GM21390 (cell line): ENCODE results near the gene NKAIN2.
A peak's percentile ranks its signal among the peaks of the same experiment; 100 is the strongest.

ENCODE experiments used
- ATAC-seq: cut with Tn5 transposase; IDR thresholded peaks from one replicate; pipeline ENCODE4 v1.9.1; 2021; ENCODE audit not compliant: unreplicated experiment

NKAIN2 gene

GRCh38 chr6:123803504-123804013, at the start of gene NKAIN2:
TSS of gene NKAIN2 (plus strand) at chr6:123803865.
- peak; percentile 28 for ATAC-seq

GRCh38 chr6:123759472-123759871, 44.2 kb upstream of the NKAIN2 start:
- no peak for ATAC-seq

- no peak for ATAC-seq
These were observed 39.8 kb upstream of the NKAIN2 start for GRCh38 chr6:123763904-123764303.

DNA sequence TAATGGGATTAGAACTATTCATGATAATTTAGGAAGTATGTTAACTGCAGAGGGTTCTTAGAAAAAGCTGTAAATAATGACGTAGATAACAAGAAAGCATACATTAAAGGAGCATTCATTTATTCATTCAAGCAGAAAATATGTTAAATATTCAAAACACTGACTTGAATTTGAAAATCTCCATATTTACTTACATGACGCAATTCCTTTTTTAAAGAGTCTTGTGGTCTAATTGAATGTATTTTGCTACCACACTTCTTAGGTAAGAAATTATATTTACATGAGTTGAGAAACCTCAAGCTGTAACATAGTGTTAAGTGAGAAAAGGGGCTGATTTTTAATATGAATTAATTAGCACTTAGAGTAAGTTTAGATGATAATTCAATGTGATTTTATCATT, 38.9 kb upstream of the NKAIN2 start:
- ATAC-seq, result no peak

- ATAC-seq, result no peak
These were observed 34.7 kb upstream of the NKAIN2 start for GRCh38 chr6:123768921-123769320.

DNA sequence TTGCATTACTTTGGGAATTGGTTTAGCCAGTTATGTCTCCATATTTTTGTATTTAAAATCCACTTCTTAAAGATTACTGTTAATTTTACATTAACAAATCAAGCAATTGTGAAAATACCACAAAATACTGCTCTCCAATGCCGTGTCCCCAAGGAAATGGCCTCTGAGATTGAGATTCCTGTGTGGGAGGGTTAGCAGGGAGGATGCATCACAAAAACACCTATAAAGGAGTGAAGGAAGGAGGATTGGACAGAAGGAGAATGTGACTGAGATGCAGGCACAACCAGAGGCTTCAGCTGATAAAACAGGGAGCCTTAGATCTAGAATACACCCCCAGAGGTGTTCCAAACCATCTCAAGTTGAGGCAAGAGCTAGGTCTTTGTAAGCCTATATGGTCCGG, 34.2 kb upstream of the NKAIN2 start:
- no peak for ATAC-seq

DNA sequence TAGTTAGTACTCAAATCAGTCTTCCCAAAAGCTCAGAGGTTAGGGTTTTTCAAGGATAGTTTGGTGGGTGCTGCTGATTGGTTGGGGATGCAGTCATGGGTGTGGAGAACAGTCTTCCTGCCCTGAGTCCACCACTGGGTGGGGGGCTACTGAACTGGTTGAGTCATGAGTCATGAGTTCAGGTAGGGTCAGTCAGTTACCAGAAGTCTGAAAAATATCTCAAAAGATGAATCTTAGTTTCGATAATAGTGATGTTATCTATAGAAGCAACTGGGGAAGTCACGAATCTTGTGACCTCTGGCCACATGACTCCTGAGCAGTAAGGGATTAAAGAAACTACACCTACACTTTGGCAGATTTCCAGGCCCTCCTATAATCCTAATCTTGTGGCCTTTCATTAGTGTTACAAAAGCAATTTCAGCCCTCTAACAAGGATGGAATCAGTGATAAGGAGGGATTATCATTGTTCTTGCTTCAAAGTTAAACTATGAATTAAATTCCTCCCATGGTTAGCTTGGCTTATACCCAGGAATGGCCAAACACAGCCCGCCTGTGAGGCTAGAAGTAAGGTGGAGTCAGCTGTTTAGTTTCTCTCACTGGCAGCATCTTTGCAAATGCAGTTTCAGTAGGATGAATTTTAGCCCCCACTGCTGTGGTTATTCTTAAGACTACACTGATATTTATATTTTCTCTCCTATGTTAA, 33.3 kb upstream of the NKAIN2 start:
- ATAC-seq, result peak; percentile 68

- ATAC-seq, result no peak
These were observed 32.5 kb upstream of the NKAIN2 start for GRCh38 chr6:123771126-123771525.

GRCh38 chr6:123777563-123777962, 26.1 kb upstream of the NKAIN2 start:
- no peak for ATAC-seq

DNA sequence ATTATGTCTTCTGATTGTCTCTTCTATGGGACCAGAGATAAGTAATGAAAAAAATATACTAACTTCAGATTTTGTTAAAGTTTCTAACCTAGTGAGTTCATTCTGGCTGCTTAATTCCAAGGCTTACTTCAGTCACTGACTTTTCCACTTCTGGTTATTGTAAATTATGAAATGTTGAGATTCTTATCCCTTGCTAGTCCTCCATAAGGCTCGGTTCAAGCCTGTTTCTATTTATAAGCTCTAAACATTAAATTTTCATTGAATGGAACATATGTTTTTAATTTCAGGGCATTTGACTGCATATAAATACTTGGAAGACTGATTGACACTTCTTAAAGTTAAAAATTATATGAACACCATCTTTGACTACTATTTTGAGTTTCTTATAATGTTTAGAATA, 23.6 kb upstream of the NKAIN2 start:
- ATAC-seq, result no peak

DNA sequence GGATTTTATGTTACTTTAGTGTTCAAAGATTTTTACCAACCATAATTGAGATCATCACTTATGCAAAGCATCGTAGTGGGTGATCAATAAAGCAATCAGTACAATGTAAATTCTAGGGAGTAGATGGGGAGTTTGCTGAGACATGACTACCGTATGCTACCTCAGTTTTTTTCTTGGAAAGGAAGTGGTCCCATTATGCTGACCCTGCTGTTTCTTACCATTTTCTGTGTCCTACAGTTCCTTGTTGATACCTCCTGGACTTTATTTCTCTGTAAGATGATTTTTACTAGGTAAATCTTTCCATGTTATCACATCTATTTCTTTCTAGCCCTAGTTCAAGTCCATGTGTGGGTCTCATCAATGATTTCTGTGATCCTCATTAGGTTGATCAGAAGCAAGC, 19.3 kb upstream of the NKAIN2 start:
- ATAC-seq, result no peak

GRCh38 chr6:123785039-123785438, 18.6 kb upstream of the NKAIN2 start:
- no peak for ATAC-seq

GRCh38 chr6:123788319-123788718, 15.3 kb upstream of the NKAIN2 start:
- no peak for ATAC-seq

GRCh38 chr6:123794190-123794589, 9.5 kb upstream of the NKAIN2 start:
- ATAC-seq, result no peak

GRCh38 chr6:123794799-123795198, 8.9 kb upstream of the NKAIN2 start:
- no peak for ATAC-seq

GRCh38 chr6:123801067-123801466, 2.6 kb upstream of the NKAIN2 start:
- ATAC-seq, result no peak

DNA sequence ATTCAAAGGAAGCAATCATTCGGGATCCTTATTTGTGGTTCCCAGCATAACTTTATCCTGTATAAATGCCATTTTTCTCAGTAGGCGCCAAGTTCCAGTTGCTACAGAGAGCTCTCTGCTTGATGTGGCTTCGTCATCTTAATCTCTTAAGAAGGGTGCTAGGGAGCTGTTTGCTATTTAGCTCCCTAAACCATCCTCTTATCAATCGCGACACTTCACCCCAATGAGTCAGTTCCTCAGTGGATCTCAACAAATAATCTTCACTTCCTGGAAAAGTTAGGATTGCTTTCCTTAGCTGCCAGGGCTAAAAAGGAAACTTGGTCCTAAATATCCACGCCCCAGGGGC, 1.3 kb upstream of the NKAIN2 start:
- peak; percentile 9 for ATAC-seq

GRCh38 chr6:123802697-123803503, 765 bp upstream of the NKAIN2 start:
- ATAC-seq, result peak; percentile 95

- no peak for ATAC-seq
These were observed 535 bp downstream of the NKAIN2 start for GRCh38 chr6:123804014-123804786.

GRCh38 chr6:123804787-123805540, 1.3 kb downstream of the NKAIN2 start:
- ATAC-seq, result no peak

DNA sequence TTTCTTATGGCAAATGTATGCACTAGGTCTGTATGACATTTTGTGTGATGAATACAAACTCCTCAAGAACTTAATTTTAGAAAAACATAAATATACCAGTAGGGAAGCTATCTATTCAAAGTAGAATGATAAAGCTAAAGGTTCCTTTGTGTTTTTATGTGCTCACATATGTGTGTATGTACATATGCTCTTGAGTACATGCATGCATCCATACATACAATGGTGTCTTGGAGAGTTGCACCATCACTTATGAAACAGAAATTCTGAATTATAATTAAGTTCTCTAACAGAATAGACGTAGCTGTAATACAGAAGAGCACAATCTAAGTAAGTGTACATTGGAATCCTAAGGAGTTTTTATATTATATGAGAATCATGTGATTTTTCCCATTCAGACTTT, 2.3 kb downstream of the NKAIN2 start:
- no peak for ATAC-seq
